GM23338 (cell line): ENCODE measurements around the gene TMTC4. TPM values are rescaled to one million over a fixed set of nuclear protein-coding genes. Genes with fewer than 3 reads are reported as not detected.

Experiments
- ATAC-seq: fragments of 200-7000 bp; cut with Tn5 transposase; 3 replicates; pipeline ENCODE4 v1.9.1; 2020
- DNase-seq: peaks from one replicate; pipeline ENCODE4 v3.0.0-alpha.2; 2015; ENCODE audit warnings: low spot score
- H2AFZ ChIP-seq: fragments of 200-600 bp; sonication (generic); 2 replicates; pipeline ENCODE4 v1.8.0; 2016; ENCODE audit warnings: antibody characterized with exemption, mild to moderate bottlenecking, moderate library complexity
- H3F3A ChIP-seq: fragments of 200-600 bp; sonication (generic); replicated peaks from 2 replicates; pipeline ENCODE4 v1.8.0; 2017; ENCODE audit warnings: antibody characterized with exemption, mixed run types, low read depth
- H3K27ac ChIP-seq: fragments of 200-600 bp; sonication (generic); 2 replicates; pipeline ENCODE4 v1.6.1; 2016; ENCODE audit warnings: low read depth
- H3K27me3 ChIP-seq: fragments of 200-600 bp; sonication (generic); 2 replicates; pipeline ENCODE4 v1.8.0; 2016; ENCODE audit warnings: mild to moderate bottlenecking, mixed run types, moderate library complexity; ENCODE audit not compliant: insufficient read depth
- H3K36me3 ChIP-seq: fragments of 200-600 bp; sonication (generic); 2 replicates; pipeline ENCODE4 v1.8.0; 2016; ENCODE audit warnings: mild to moderate bottlenecking; ENCODE audit not compliant: insufficient read depth
- H3K4me1 ChIP-seq: fragments of 200-600 bp; sonication (generic); 2 replicates; pipeline ENCODE4 v1.8.0; 2016; ENCODE audit warnings: mild to moderate bottlenecking, moderate library complexity; ENCODE audit not compliant: insufficient read depth
- H3K4me2 ChIP-seq: fragments of 200-600 bp; sonication (generic); 2 replicates; pipeline ENCODE4 v1.7.1; 2017; ENCODE audit warnings: mixed run types
- H3K4me3 ChIP-seq: fragments of 200-600 bp; sonication (generic); 2 replicates; pipeline ENCODE4 v1.6.1; 2016; ENCODE audit warnings: mixed run types
- H3K79me2 ChIP-seq: fragments of 200-600 bp; sonication (generic); replicated peaks from 2 replicates; pipeline ENCODE4 v1.8.0; 2017; ENCODE audit warnings: mild to moderate bottlenecking; ENCODE audit not compliant: insufficient read depth
- H3K9me2 ChIP-seq: fragments of 200-600 bp; sonication (generic); 2 replicates; pipeline ENCODE4 v1.8.0; 2017; ENCODE audit not compliant: insufficient read depth
- H4K20me1 ChIP-seq: fragments of 200-600 bp; sonication (generic); replicated peaks from 2 replicates; pipeline ENCODE4 v1.8.0; 2017; ENCODE audit warnings: mild to moderate bottlenecking; ENCODE audit not compliant: insufficient read depth
- H3K27ac Mint-ChIP-seq: 2 replicates; pipeline ENCODE4 v1.8.0; 2020; ENCODE audit warnings: inconsistent platforms, mild to moderate bottlenecking, moderate library complexity, mixed read lengths
- H3K27me3 Mint-ChIP-seq: 3 replicates; pipeline ENCODE4 v1.8.0; 2022; ENCODE audit warnings: low read depth, mild to moderate bottlenecking, moderate library complexity, mixed read lengths, inconsistent platforms; ENCODE audit not compliant: insufficient read depth, poor library complexity
- H3K36me3 Mint-ChIP-seq: 3 replicates; pipeline ENCODE4 v1.8.0; 2021; ENCODE audit warnings: low read depth, mild to moderate bottlenecking, inconsistent platforms, moderate library complexity, mixed read lengths
- H3K4me1 Mint-ChIP-seq: 3 replicates; pipeline ENCODE4 v1.8.0; 2020; ENCODE audit warnings: mild to moderate bottlenecking, inconsistent platforms, mixed read lengths
- H3K4me3 Mint-ChIP-seq: 3 replicates; pipeline ENCODE4 v1.8.0; 2021; ENCODE audit warnings: moderate library complexity, mild to moderate bottlenecking, inconsistent platforms, mixed read lengths
- H3K9me3 Mint-ChIP-seq: 3 replicates; pipeline ENCODE4 v1.8.0; 2020; ENCODE audit warnings: moderate library complexity, mild to moderate bottlenecking, inconsistent platforms, mixed read lengths
- CREB1 ChIP-seq: fragments of 250-450 bp; sonication (Bioruptor Pico); IDR thresholded peaks from 2 replicates; pipeline ENCODE4 v1.5.0; 2020; ENCODE audit warnings: low read depth, mild to moderate bottlenecking, moderate library complexity
- EZH2 ChIP-seq: fragments of 200-600 bp; sonication (generic); IDR thresholded peaks from one replicate; pipeline ENCODE4 v1.8.0; 2017; ENCODE audit warnings: antibody characterized with exemption, mild to moderate bottlenecking, low read depth; ENCODE audit not compliant: unreplicated experiment
- EZH2phosphoT487 ChIP-seq: fragments of 200-600 bp; sonication (generic); IDR thresholded peaks from one replicate; pipeline ENCODE4 v1.8.1; 2018; ENCODE audit warnings: antibody characterized with exemption; ENCODE audit not compliant: unreplicated experiment
- JUNB ChIP-seq: IDR thresholded peaks from one replicate; pipeline ENCODE4 v1.6.1; 2016; ENCODE audit warnings: antibody characterized with exemption; ENCODE audit not compliant: unreplicated experiment
- NANOG ChIP-seq: IDR thresholded peaks from 2 replicates; pipeline ENCODE4 v1.6.1; 2016; ENCODE audit warnings: antibody characterized with exemption, borderline replicate concordance
- POLR2AphosphoS5 ChIP-seq: IDR thresholded peaks from 2 replicates; pipeline ENCODE4 v1.6.1; 2016; ENCODE audit warnings: antibody characterized with exemption, low read depth
- REST ChIP-seq: IDR thresholded peaks from one replicate; pipeline ENCODE4 v1.6.1; 2018; ENCODE audit warnings: antibody characterized with exemption; ENCODE audit not compliant: unreplicated experiment
- STAT1 ChIP-seq: IDR thresholded peaks from one replicate; pipeline ENCODE4 v1.6.1; 2016; ENCODE audit warnings: antibody characterized with exemption; ENCODE audit not compliant: unreplicated experiment
- ZNF114 ChIP-seq: fragments of 250-450 bp; sonication (Bioruptor Pico); IDR thresholded peaks from 2 replicates; pipeline ENCODE4 v1.5.0; 2020; ENCODE audit warnings: mild to moderate bottlenecking, moderate library complexity
- ZNF331 ChIP-seq: fragments of 250-450 bp; sonication (Bioruptor Pico); IDR thresholded peaks from 2 replicates; pipeline ENCODE4 v1.5.0; 2020; ENCODE audit warnings: low read depth, mild to moderate bottlenecking, moderate library complexity
- ZNF462 ChIP-seq: fragments of 250-450 bp; sonication (Bioruptor Pico); IDR thresholded peaks from 2 replicates; pipeline ENCODE4 v1.5.0; 2020; ENCODE audit warnings: mild to moderate bottlenecking, moderate library complexity
- polyA plus RNA-seq: library from polyadenylated mRNA; unstranded; fragments of >200 nt; fragmentation: Nextera tagmentation; extraction: Ambion mirVana; gene quantifications from 2 replicates; pipeline ENCODE4 v1.2.1, GENCODE V29; 2016
- total RNA-seq: library from RNA; depleted of rRNA; stranded (reverse); fragments of >200 nt; shearing (Covaris generic); gene quantifications from 2 replicates; pipeline ENCODE4 v1.2.3, GENCODE V29; 2014
- TF ChIP-seq, protein P1 (sequence below): IDR thresholded peaks from 2 replicates; pipeline ENCODE4 v1.6.1; 2016; ENCODE audit warnings: antibody characterized with exemption

Gene TMTC4
- total and polyA plus RNA-seq, 2 experiments from 2014 or later, result 21.9 to 50.0 TPM

GRCh38 chr13:100634696-100635095 is 39.9 kb downstream of the TMTC4 start (continued):
- no peak for TF ChIP-seq REST

GRCh38 chr13:100633461-100633860 is 41.1 kb downstream of the TMTC4 start:
- Histone ChIP-seq H3K4me2 (no peak overlapping the region), H4K20me1 (no peaks in the 10 kb centered on the region; the same call in 1 of the 2 replicates), H2AFZ (no peak overlapping the region), H3K36me3 (peaks cover 34% of the 10 kb centered on the region), H3K79me2 (no peaks in the 10 kb centered on the region), H3K27me3 (no peaks in the 10 kb centered on the region), H3K9me2 (no peaks in the 10 kb centered on the region), H3K4me1 (peaks cover 6% of the 10 kb centered on the region; the same call in 1 of the 2 replicates), H3F3A (0 out of 2 replicates have a peak, but pooled peaks cover 8% of the 10 kb centered on the region), H3K27ac (no peak overlapping the region), H3K4me3 (no peak overlapping the region)
- no peaks in the 10 kb centered on the region for H3K27me3 Mint-ChIP-seq
- DNase-seq (no peak), ATAC-seq (no peak)
- H3K36me3 Mint-ChIP-seq, result peaks cover 66% of the 10 kb centered on the region
- H3K4me3 Mint-ChIP-seq, result no peak overlapping the region
- no peaks in the 10 kb centered on the region for H3K9me3 Mint-ChIP-seq
- H3K27ac Mint-ChIP-seq, result no peak overlapping the region
- H3K4me1 Mint-ChIP-seq, result peaks cover 11% of the 10 kb centered on the region
- TF ChIP-seq ZNF114 (CRISPR knock-in tag) (no peak), POLR2AphosphoS5 (no peak), EZH2 (no peak), STAT1 (no peak), CREB1 (CRISPR knock-in tag) (no peak), JUNB (no peak), REST (no peak), ZNF462 (CRISPR knock-in tag) (no peak), EZH2phosphoT487 (no peak), NANOG (no peak), ZNF331 (CRISPR knock-in tag) (no peak)
- TF ChIP-seq, protein P1, sequence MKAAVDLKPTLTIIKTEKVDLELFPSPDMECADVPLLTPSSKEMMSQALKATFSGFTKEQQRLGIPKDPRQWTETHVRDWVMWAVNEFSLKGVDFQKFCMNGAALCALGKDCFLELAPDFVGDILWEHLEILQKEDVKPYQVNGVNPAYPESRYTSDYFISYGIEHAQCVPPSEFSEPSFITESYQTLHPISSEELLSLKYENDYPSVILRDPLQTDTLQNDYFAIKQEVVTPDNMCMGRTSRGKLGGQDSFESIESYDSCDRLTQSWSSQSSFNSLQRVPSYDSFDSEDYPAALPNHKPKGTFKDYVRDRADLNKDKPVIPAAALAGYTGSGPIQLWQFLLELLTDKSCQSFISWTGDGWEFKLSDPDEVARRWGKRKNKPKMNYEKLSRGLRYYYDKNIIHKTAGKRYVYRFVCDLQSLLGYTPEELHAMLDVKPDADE, result no peak
